ENCODE data around the gene SMIM23. TPM values are rescaled to one million over a fixed set of nuclear protein-coding genes. Genes with fewer than 3 reads are reported as not detected.

The SMIM23 gene
- total RNA-seq, 3 donors from 2014 or later = not detected

GRCh38 chr5:171783051-171783450 lies 2.6 kb upstream of the SMIM23 start:
- TF ChIP-seq CTCF (IDR thresholded peaks at IDR 0.05) (no peak), POLR2A (IDR thresholded peaks at IDR 0.05) (no peak), POLR2AphosphoS5 (IDR thresholded peaks at IDR 0.05) (no peak)
- intact Hi-C loops (cut with DNase I; ENCODE audit: low total_unique reads) = no loop called here
- H3K27me3 ChIP-seq = no peaks in the 10 kb centered on the region
- H3K4me3 ChIP-seq = no peak overlapping the region
- no peaks in the 10 kb centered on the region for H3K36me3 ChIP-seq
- DNase-seq (ENCODE audit: low spot score in 2 of 2) = no peak
- no peaks in the 10 kb centered on the region for H3K4me1 ChIP-seq
- H3K9me3 ChIP-seq = no peaks in the 10 kb centered on the region
- no peak overlapping the region for H3K27ac ChIP-seq

GRCh38 chr5:171789353-171789752 lies 3.7 kb downstream of the SMIM23 start:
- Histone ChIP-seq H3K27ac (no peak overlapping the region), H3K4me3 (no peak overlapping the region), H3K27me3 (no peaks in the 10 kb centered on the region), H3K36me3 (no peaks in the 10 kb centered on the region), H3K9me3 (no peaks in the 10 kb centered on the region), H3K4me1 (no peaks in the 10 kb centered on the region)
- DNase-seq (ENCODE audit: low spot score in 2 of 2) = no peak
- intact Hi-C loops (cut with DNase I; ENCODE audit: low total_unique reads) = no loop called here
- TF ChIP-seq POLR2AphosphoS5 (IDR thresholded peaks at IDR 0.05) = no peak

GRCh38 chr5:171790408-171790807 lies 4.8 kb downstream of the SMIM23 start:
- Histone ChIP-seq H3K27me3 (no peaks in the 10 kb centered on the region), H3K27ac (no peak overlapping the region), H3K9me3 (no peaks in the 10 kb centered on the region), H3K4me1 (no peaks in the 10 kb centered on the region), H3K4me3 (no peak overlapping the region), H3K36me3 (no peaks in the 10 kb centered on the region)
- DNase-seq (ENCODE audit: low spot score in 2 of 2) = no peak
- intact Hi-C loops (cut with DNase I; ENCODE audit: low total_unique reads) = no loop called here
- TF ChIP-seq POLR2AphosphoS5 (IDR thresholded peaks at IDR 0.05) (no peak), POLR2A (IDR thresholded peaks at IDR 0.05) (no peak), CTCF (IDR thresholded peaks at IDR 0.05) (no peak)

GRCh38 chr5:171794470-171794960 lies 8.9 kb downstream of the SMIM23 start:
- no peak for DNase-seq (ENCODE audit: low spot score in 2 of 2)
- TF ChIP-seq POLR2A (IDR thresholded peaks at IDR 0.05) (no peak), CTCF (IDR thresholded peaks at IDR 0.05) (no peak), POLR2AphosphoS5 (IDR thresholded peaks at IDR 0.05) (no peak)

GRCh38 chr5:171795381-171795780 lies 9.8 kb downstream of the SMIM23 start:
- no peak overlapping the region for H3K4me3 ChIP-seq
- H3K27ac ChIP-seq = no peak overlapping the region
- H3K36me3 ChIP-seq = no peaks in the 10 kb centered on the region
- no peaks in the 10 kb centered on the region for H3K9me3 ChIP-seq
- TF ChIP-seq POLR2A (IDR thresholded peaks at IDR 0.05) = no peak
- TF ChIP-seq POLR2AphosphoS5 (IDR thresholded peaks at IDR 0.05) = no peak
- no peak for TF ChIP-seq CTCF (IDR thresholded peaks at IDR 0.05)
- DNase-seq (ENCODE audit: low spot score in 2 of 2) = peak in 1 of 2 donors; percentile 67
- intact Hi-C loops (cut with DNase I; ENCODE audit: low total_unique reads) = no loop called here
- H3K4me1 ChIP-seq = no peaks in the 10 kb centered on the region
- H3K27me3 ChIP-seq = no peaks in the 10 kb centered on the region

More at GRCh38 chr5:171794470-171794960, 8.9 kb downstream of the SMIM23 start:
- H3K4me1 ChIP-seq = no peaks in the 10 kb centered on the region
- no peak overlapping the region for H3K4me3 ChIP-seq
- H3K36me3 ChIP-seq = no peaks in the 10 kb centered on the region
- no peaks in the 10 kb centered on the region for H3K9me3 ChIP-seq
- intact Hi-C loops (cut with DNase I; ENCODE audit: low total_unique reads) = no loop called here
- H3K27ac ChIP-seq = no peak overlapping the region
- H3K27me3 ChIP-seq = no peaks in the 10 kb centered on the region

GRCh38 chr5:171796436-171796835 lies 10.8 kb downstream of the SMIM23 start:
- Histone ChIP-seq H3K4me1 (no peaks in the 10 kb centered on the region), H3K36me3 (no peaks in the 10 kb centered on the region), H3K27me3 (no peaks in the 10 kb centered on the region), H3K9me3 (no peaks in the 10 kb centered on the region), H3K27ac (no peak overlapping the region), H3K4me3 (no peak overlapping the region)
- intact Hi-C loops (cut with DNase I; ENCODE audit: low total_unique reads) = no loop called here
- no peak for DNase-seq (ENCODE audit: low spot score in 2 of 2)
- TF ChIP-seq POLR2A (IDR thresholded peaks at IDR 0.05) = no peak
- no peak for TF ChIP-seq POLR2AphosphoS5 (IDR thresholded peaks at IDR 0.05)
- no peak for TF ChIP-seq CTCF (IDR thresholded peaks at IDR 0.05)

Data from breast epithelium (tissue), 4 donors.